Astrocyte of the cerebellum (primary cell): ENCODE results near the gene KIF2A.

Source experiments
- DNase-seq: peaks from one replicate; pipeline ENCODE4 v3.0.0-alpha.2; 2011; ENCODE audit warnings: low read depth
- H3K4me3 ChIP-seq: 2 replicates; pipeline ENCODE4 v1.5.1; 2011; ENCODE audit warnings: mild to moderate bottlenecking, low read depth, low read length, moderate library complexity
- CTCF ChIP-seq: IDR thresholded peaks from 2 replicates; pipeline ENCODE4 v1.5.1; 2012; ENCODE audit warnings: low read length, low read depth, moderate library complexity, mild to moderate bottlenecking; ENCODE audit errors: missing control alignments
- in situ Hi-C: cut with HindIII; loops from 2 replicates; pipeline ENCODE4 v1.10.0; 2017; ENCODE audit warnings: low sequenced_read_pairs

The KIF2A gene

GRCh38 chr5:62315376-62316175, 9.6 kb downstream of the KIF2A start:
- TF ChIP-seq CTCF, result no peak
- no peak for DNase-seq
- in situ Hi-C loops, result no loop called here
- no peak overlapping the region for H3K4me3 ChIP-seq

- TF ChIP-seq CTCF, result no peak
- no peak overlapping the region for H3K4me3 ChIP-seq
- in situ Hi-C loops, result no loop called here
- DNase-seq, result no peak
These were observed 10.1 kb downstream of the KIF2A start for GRCh38 chr5:62316176-62316502.

GRCh38 chr5:62317810-62318209, 11.8 kb downstream of the KIF2A start:
- no peak for TF ChIP-seq CTCF
- in situ Hi-C loops, result no loop called here
- H3K4me3 ChIP-seq, result no peak overlapping the region
- DNase-seq, result no peak

GRCh38 chr5:62322484-62322883, 16.5 kb downstream of the KIF2A start:
- no peak for DNase-seq
- in situ Hi-C loops, result no loop called here
- H3K4me3 ChIP-seq, result no peak overlapping the region
- no peak for TF ChIP-seq CTCF

- in situ Hi-C loops, result loop anchor here (5.0 kb wide), 1 partner anchor 59 kb away; no protein-coding TSS in a partner anchor
- DNase-seq, result no peak
- H3K4me3 ChIP-seq, result no peak overlapping the region
- no peak for TF ChIP-seq CTCF
These were observed 20.3 kb downstream of the KIF2A start for GRCh38 chr5:62326302-62326701.

GRCh38 chr5:62326702-62327101, 20.7 kb downstream of the KIF2A start:
- H3K4me3 ChIP-seq, result no peak overlapping the region
- in situ Hi-C loops, result loop anchor here (5.0 kb wide), 1 partner anchor 59 kb away; no protein-coding TSS in a partner anchor
- no peak for TF ChIP-seq CTCF
- DNase-seq, result no peak
